ENCODE results near the gene KLHL4. TPM values are rescaled to one million over a fixed set of nuclear protein-coding genes. Genes with fewer than 3 reads are reported as not detected.
A peak's percentile ranks its signal among the peaks of the same experiment; 100 is the strongest.
"Not testable (repeated sequence)": the region's sequence is repeated elsewhere in the genome, so short reads cannot be mapped to it uniquely, and the experiment has no call there.

The KLHL4 gene
- total RNA-seq, result 1 to 10 TPM; 1.0 to 2.4 TPM

- Histone ChIP-seq H3K9me3 (no peaks in the 10 kb centered on the region), H3K27ac (peak within 1 kb of the TSS; percentile 19 to 24), H3K4me3 (peak within 1 kb of the TSS; percentile 1 to 37), H3K36me3 (no peaks in the 10 kb centered on the region), H3K27me3 (no peaks in the 10 kb centered on the region), H3K4me1 (no peaks in the 10 kb centered on the region)
- TF ChIP-seq CTCF (IDR thresholded peaks at IDR 0.05), result no peak
- DNase-seq (ENCODE audit: low spot score), result peak; percentile 56
These were observed at the start of gene KLHL4 for GRCh38 chrX:87517571-87518141. Gene KLHL4 (plus strand): TSS chrX:87517802. CDS start chrX:87517894, 92 bp downstream.

GRCh38 chrX:87468941-87469340 is 48.7 kb upstream of the KLHL4 start:
- Histone ChIP-seq H3K9me3 (peaks cover 0 to 19% of the 10 kb centered on the region in 2 donors), H3K4me3 (no peak overlapping the region), H3K27me3 (no peaks in the 10 kb centered on the region), H3K4me1 (no peaks in the 10 kb centered on the region), H3K36me3 (no peaks in the 10 kb centered on the region), H3K27ac (no peak overlapping the region)
- no peak for TF ChIP-seq CTCF (IDR thresholded peaks at IDR 0.05)
- DNase-seq (ENCODE audit: low spot score), result no peak

GRCh38 chrX:87475793-87476192 is 41.8 kb upstream of the KLHL4 start:
- Histone ChIP-seq H3K9me3 (peaks cover 0 to 17% of the 10 kb centered on the region in 2 donors), H3K27me3 (no peaks in the 10 kb centered on the region), H3K36me3 (no peaks in the 10 kb centered on the region), H3K4me1 (no peaks in the 10 kb centered on the region), H3K27ac (no peak overlapping the region), H3K4me3 (no peak overlapping the region)
- DNase-seq (ENCODE audit: low spot score), result no peak
- TF ChIP-seq CTCF (IDR thresholded peaks at IDR 0.05), result no peak

GRCh38 chrX:87478703-87479102 is 38.9 kb upstream of the KLHL4 start:
- not testable (repeated sequence) for H3K27ac ChIP-seq; H3K27me3 ChIP-seq; DNase-seq (ENCODE audit: low spot score); H3K36me3 ChIP-seq; H3K4me3 ChIP-seq; H3K4me1 ChIP-seq; H3K9me3 ChIP-seq

- H3K9me3 ChIP-seq, result no peaks in the 10 kb centered on the region
- no peaks in the 10 kb centered on the region for H3K4me1 ChIP-seq
- DNase-seq (ENCODE audit: low spot score), result no peak
- no peak overlapping the region for H3K27ac ChIP-seq
- no peak for TF ChIP-seq CTCF (IDR thresholded peaks at IDR 0.05)
- no peaks in the 10 kb centered on the region for H3K27me3 ChIP-seq
- no peak overlapping the region for H3K4me3 ChIP-seq
- no peaks in the 10 kb centered on the region for H3K36me3 ChIP-seq
These were observed 28.5 kb upstream of the KLHL4 start for GRCh38 chrX:87489071-87489470.

GRCh38 chrX:87515836-87516235 is 1.8 kb upstream of the KLHL4 start:
- no peak for TF ChIP-seq CTCF (IDR thresholded peaks at IDR 0.05)
- H3K9me3 ChIP-seq, result no peaks in the 10 kb centered on the region
- H3K27me3 ChIP-seq, result no peaks in the 10 kb centered on the region
- no peak overlapping the region for H3K4me3 ChIP-seq
- H3K36me3 ChIP-seq, result no peaks in the 10 kb centered on the region
- H3K4me1 ChIP-seq, result no peaks in the 10 kb centered on the region
- no peak overlapping the region for H3K27ac ChIP-seq
- DNase-seq (ENCODE audit: low spot score), result no peak
